Osteoblast (primary cell): ENCODE measurements around the gene OLFML2B. TPM values are rescaled to one million over a fixed set of nuclear protein-coding genes. Genes with fewer than 3 reads are reported as not detected.

ENCODE experiments used
- DNase-seq: peaks from one replicate; pipeline ENCODE4 v3.0.0; 2011; ENCODE audit warnings: low spot score, mixed read lengths; ENCODE audit not compliant: insufficient read length; ENCODE audit errors: missing footprints
- H2AFZ ChIP-seq: 2 replicates; pipeline ENCODE4 v1.6.0; 2011; ENCODE audit warnings: mild to moderate bottlenecking, low read length
- H3K27ac ChIP-seq: 2 replicates; pipeline ENCODE4 v1.5.1; 2011; ENCODE audit warnings: mild to moderate bottlenecking, low read depth, low read length, moderate library complexity
- H3K27me3 ChIP-seq: 2 replicates; pipeline ENCODE4 v1.6.0; 2012; ENCODE audit warnings: mild to moderate bottlenecking, control low read depth, inconsistent platforms, low read length, moderate library complexity; ENCODE audit not compliant: insufficient read depth
- H3K36me3 ChIP-seq: 2 replicates; pipeline ENCODE4 v1.5.1; 2011; ENCODE audit warnings: mild to moderate bottlenecking, low read length, control low read depth, moderate library complexity; ENCODE audit not compliant: insufficient read depth
- H3K4me1 ChIP-seq: 2 replicates; pipeline ENCODE4 v1.5.1; 2011; ENCODE audit warnings: mild to moderate bottlenecking, low read length, control low read depth, moderate library complexity; ENCODE audit not compliant: insufficient read depth
- H3K4me2 ChIP-seq: 2 replicates; pipeline ENCODE4 v1.6.0; 2011; ENCODE audit warnings: mild to moderate bottlenecking, low read length; ENCODE audit not compliant: insufficient read depth
- H3K4me3 ChIP-seq: fragments of 200-600 bp; sonication (generic); 3 replicates; pipeline ENCODE4 v1.5.1; 2012; ENCODE audit warnings: mild to moderate bottlenecking, low read length, inconsistent platforms; ENCODE audit not compliant: insufficient read depth
- H3K79me2 ChIP-seq: 2 replicates; pipeline ENCODE4 v1.6.0; 2012; ENCODE audit warnings: mild to moderate bottlenecking, low read length, control low read depth, inconsistent platforms; ENCODE audit not compliant: insufficient read depth
- H3K9me3 ChIP-seq: 2 replicates; pipeline ENCODE4 v1.5.1; 2011; ENCODE audit warnings: low read depth, low read length, control low read depth
- H4K20me1 ChIP-seq: 2 replicates; pipeline ENCODE4 v1.6.0; 2012; ENCODE audit warnings: mild to moderate bottlenecking, low read length, control low read depth; ENCODE audit not compliant: insufficient read depth
- CTCF ChIP-seq: IDR thresholded peaks from 2 replicates; pipeline ENCODE4 v1.5.1; 2011; ENCODE audit warnings: mild to moderate bottlenecking, low read depth, low read length, moderate library complexity; ENCODE audit errors: extremely low read depth
- total RNA-seq: library from RNA; depleted of rRNA; stranded (reverse); fragments of >200 nt; gene quantifications from 2 replicates; pipeline ENCODE4 v1.2.3, GENCODE V29; 2012

Gene OLFML2B
- total RNA-seq, 1 donor = 49.9 TPM

GRCh38 chr1:161966067-161966466 is 57.6 kb downstream of the OLFML2B start:
- peak; percentile 48 for DNase-seq
- Histone ChIP-seq H3K9me3 (no peaks in the 10 kb centered on the region), H3K4me1 (peaks cover 28% of the 10 kb centered on the region), H3K27me3 (no peaks in the 10 kb centered on the region), H3K27ac (no peak overlapping the region), H3K36me3 (no peaks in the 10 kb centered on the region), H2AFZ (no peak overlapping the region), H3K79me2 (no peaks in the 10 kb centered on the region), H4K20me1 (no peaks in the 10 kb centered on the region), H3K4me2 (no peak overlapping the region), H3K4me3 (no peak overlapping the region)
- no peak for TF ChIP-seq CTCF

- TF ChIP-seq CTCF = peak; percentile 8
- H3K36me3 ChIP-seq = no peaks in the 10 kb centered on the region
- H2AFZ ChIP-seq = peak overlapping the region; percentile 21
- H3K27ac ChIP-seq = peak overlapping the region; percentile 99
- H3K4me3 ChIP-seq = peak overlapping the region; percentile 71
- peak; percentile 93 for DNase-seq
- H3K27me3 ChIP-seq = no peaks in the 10 kb centered on the region
- H3K79me2 ChIP-seq = no peaks in the 10 kb centered on the region
- H3K9me3 ChIP-seq = no peaks in the 10 kb centered on the region
- peaks cover 31% of the 10 kb centered on the region for H3K4me1 ChIP-seq
- peak overlapping the region; percentile 89 for H3K4me2 ChIP-seq
- no peaks in the 10 kb centered on the region for H4K20me1 ChIP-seq
Observed at GRCh38 chr1:161962091-161962887, 61.4 kb downstream of the OLFML2B start.

GRCh38 chr1:161958425-161958824 is 65.2 kb downstream of the OLFML2B start:
- no peaks in the 10 kb centered on the region for H3K27me3 ChIP-seq
- H3K9me3 ChIP-seq = no peaks in the 10 kb centered on the region
- no peaks in the 10 kb centered on the region for H3K79me2 ChIP-seq
- no peaks in the 10 kb centered on the region for H3K36me3 ChIP-seq
- H4K20me1 ChIP-seq = no peaks in the 10 kb centered on the region
- no peak overlapping the region for H3K4me3 ChIP-seq
- H3K4me1 ChIP-seq = peaks cover 45% of the 10 kb centered on the region
- H3K4me2 ChIP-seq = peak overlapping the region; percentile 11
- no peak for TF ChIP-seq CTCF
- peak; percentile 30 for DNase-seq
- no peak overlapping the region for H3K27ac ChIP-seq
- H2AFZ ChIP-seq = no peak overlapping the region

- H3K4me2 ChIP-seq = no peak overlapping the region
- no peak overlapping the region for H3K27ac ChIP-seq
- no peaks in the 10 kb centered on the region for H3K36me3 ChIP-seq
- no peak overlapping the region for H2AFZ ChIP-seq
- no peak overlapping the region for H3K4me3 ChIP-seq
- H3K79me2 ChIP-seq = no peaks in the 10 kb centered on the region
- DNase-seq = no peak
- H3K4me1 ChIP-seq = peaks cover 37% of the 10 kb centered on the region
- no peak for TF ChIP-seq CTCF
- H4K20me1 ChIP-seq = no peaks in the 10 kb centered on the region
- no peaks in the 10 kb centered on the region for H3K27me3 ChIP-seq
- no peaks in the 10 kb centered on the region for H3K9me3 ChIP-seq
Observed at GRCh38 chr1:161956930-161957329, 66.7 kb downstream of the OLFML2B start.
